ENCODE measurements around the gene SRM. TPM values are rescaled to one million over a fixed set of nuclear protein-coding genes. Genes with fewer than 3 reads are reported as not detected.

SRM gene
- polyA plus RNA-seq, 1 experiment, result 41.4 TPM

- no peak for DNase-seq (ENCODE audit: low read depth, low spot score)
- TF ChIP-seq CTCF (IDR thresholded peaks at IDR 0.05; ENCODE audit: low read depth, low read length), result no peak
- CTCF ChIA-PET, result interaction anchor here (1.4 to 2.3 kb wide), 2 partner anchors 10 to 33 kb away, joined by 5 to 15 read pairs; no protein-coding TSS in a partner anchor
- H3K27me3 ChIP-seq (ENCODE audit: control insufficient read depth, insufficient read depth, low read length), result no peaks in the 10 kb centered on the region
- H3K27ac ChIP-seq (ENCODE audit: low read depth, low read length), result no peak overlapping the region
- POLR2A ChIA-PET, result interaction anchor here (0.7 kb wide), 1 partner anchor 39 kb away, joined by 3 read pairs; no protein-coding TSS in a partner anchor
- H3K9me3 ChIP-seq (ENCODE audit: control insufficient read depth, insufficient read depth, low read length), result no peaks in the 10 kb centered on the region
- no peak overlapping the region for H3K4me3 ChIP-seq (ENCODE audit: low read depth, low read length)
Measured at GRCh38 chr1:11070876-11071275, 11.1 kb upstream of the SRM start.

- CTCF ChIA-PET, result interaction anchor here (2.2 to 2.3 kb wide), 2 partner anchors 31 kb away, joined by 4 to 15 read pairs; no protein-coding TSS in a partner anchor
- H3K27ac ChIP-seq (ENCODE audit: low read depth, low read length), result no peak overlapping the region
- no peaks in the 10 kb centered on the region for H3K9me3 ChIP-seq (ENCODE audit: control insufficient read depth, insufficient read depth, low read length)
- no peak for DNase-seq (ENCODE audit: low read depth, low spot score)
- TF ChIP-seq CTCF (IDR thresholded peaks at IDR 0.05; ENCODE audit: low read depth, low read length), result no peak
- POLR2A ChIA-PET, result no interaction called here
- H3K4me3 ChIP-seq (ENCODE audit: low read depth, low read length), result no peak overlapping the region
- H3K27me3 ChIP-seq (ENCODE audit: control insufficient read depth, insufficient read depth, low read length), result no peaks in the 10 kb centered on the region
Measured at GRCh38 chr1:11068600-11069473, 9.0 kb upstream of the SRM start.

GRCh38 chr1:11067716-11068599 is 8.1 kb upstream of the SRM start:
- H3K4me3 ChIP-seq (ENCODE audit: low read depth, low read length), result no peak overlapping the region
- no peak overlapping the region for H3K27ac ChIP-seq (ENCODE audit: low read depth, low read length)
- no peak for DNase-seq (ENCODE audit: low read depth, low spot score)
- no peaks in the 10 kb centered on the region for H3K9me3 ChIP-seq (ENCODE audit: control insufficient read depth, insufficient read depth, low read length)
- POLR2A ChIA-PET, result no interaction called here
- CTCF ChIA-PET, result interaction anchor here (2.2 kb wide), 1 partner anchor 30 kb away, joined by 4 read pairs; no protein-coding TSS in a partner anchor
- TF ChIP-seq CTCF (IDR thresholded peaks at IDR 0.05; ENCODE audit: low read depth, low read length), result no peak
- H3K27me3 ChIP-seq (ENCODE audit: control insufficient read depth, insufficient read depth, low read length), result no peaks in the 10 kb centered on the region

- POLR2A ChIA-PET, result no interaction called here
- Histone ChIP-seq H3K27ac (ENCODE audit: low read depth, low read length) (no peak overlapping the region), H3K4me3 (ENCODE audit: low read depth, low read length) (no peak overlapping the region), H3K27me3 (ENCODE audit: control insufficient read depth, insufficient read depth, low read length) (no peaks in the 10 kb centered on the region), H3K9me3 (ENCODE audit: control insufficient read depth, insufficient read depth, low read length) (no peaks in the 10 kb centered on the region)
- no peak for DNase-seq (ENCODE audit: low read depth, low spot score)
- CTCF ChIA-PET, result interaction anchor here (1.2 kb wide), 1 partner anchor 28 kb away, joined by 6 read pairs; no protein-coding TSS in a partner anchor
- TF ChIP-seq CTCF (IDR thresholded peaks at IDR 0.05; ENCODE audit: low read depth, low read length), result no peak
Measured at GRCh38 chr1:11065796-11066195, 6.0 kb upstream of the SRM start.
